Neuronal stem cell (in vitro differentiated cells): ENCODE results near the gene GPR143.

Experiments
- DNase-seq: peaks from one replicate; pipeline ENCODE4 v3.0.0-alpha.2; 2013; ENCODE audit warnings: low spot score
- H2AFZ ChIP-seq: one replicate; pipeline ENCODE4 v1.6.1; 2013; ENCODE audit warnings: mild to moderate bottlenecking, low read length, inconsistent platforms
- H2AK5ac ChIP-seq: 2 replicates; pipeline ENCODE4 v1.6.1; 2013; ENCODE audit warnings: low read depth, mild to moderate bottlenecking, inconsistent platforms, low read length, moderate library complexity, mixed read lengths
- H2BK120ac ChIP-seq: 2 replicates; pipeline ENCODE4 v1.6.1; 2013; ENCODE audit warnings: low read depth, mild to moderate bottlenecking, inconsistent platforms, low read length, moderate library complexity, mixed read lengths
- H2BK12ac ChIP-seq: one replicate; pipeline ENCODE4 v1.6.1; 2013; ENCODE audit warnings: low read length, inconsistent platforms
- H2BK15ac ChIP-seq: 2 replicates; pipeline ENCODE4 v1.6.1; 2013; ENCODE audit warnings: mild to moderate bottlenecking, low read length, inconsistent platforms, mixed read lengths
- H2BK5ac ChIP-seq: one replicate; pipeline ENCODE4 v1.6.1; 2013; ENCODE audit warnings: inconsistent platforms, mild to moderate bottlenecking, low read length, moderate library complexity
- H3K14ac ChIP-seq: one replicate; pipeline ENCODE4 v1.6.1; 2013; ENCODE audit warnings: low read length, inconsistent platforms
- H3K18ac ChIP-seq: 2 replicates; pipeline ENCODE4 v1.6.1; 2013; ENCODE audit warnings: low read length, inconsistent platforms
- H3K23ac ChIP-seq: 2 replicates; pipeline ENCODE4 v1.6.1; 2013; ENCODE audit warnings: low read depth, mild to moderate bottlenecking, mixed read lengths, low read length, inconsistent platforms; ENCODE audit not compliant: poor library complexity
- H3K27ac ChIP-seq: replicated peaks from 3 replicates; pipeline ENCODE4 v1.5.1; 2013; ENCODE audit warnings: low read length, inconsistent platforms
- H3K27me3 ChIP-seq, 3 experiments: 2 replicates each; pipeline ENCODE4 v1.6.1; 2013; ENCODE audit warnings: low read length in 3 of 3, mild to moderate bottlenecking in 2 of 3, inconsistent platforms in 1 of 3, low read depth in 1 of 3, mixed read lengths in 1 of 3, moderate library complexity in 1 of 3; ENCODE audit not compliant: control insufficient read depth in 3 of 3, insufficient read depth in 3 of 3
- H3K36me3 ChIP-seq, 2 donors: replicated peaks in 1 of 2; 2 replicates each; pipeline ENCODE4 v1.6.1; 2013; ENCODE audit warnings: low read length in 2 of 2; ENCODE audit not compliant: control insufficient read depth in 2 of 2, insufficient read depth in 2 of 2
- H3K4ac ChIP-seq: 2 replicates; pipeline ENCODE4 v1.6.1; 2013; ENCODE audit warnings: inconsistent platforms, mild to moderate bottlenecking, low read length, moderate library complexity
- H3K4me1 ChIP-seq, 2 donors: 1 replicate in 1 of 2; 2 replicates in 1 of 2; pipeline ENCODE4 v1.6.1; 2013; ENCODE audit warnings: low read length in 2 of 2, low read depth in 1 of 2; ENCODE audit not compliant: control insufficient read depth in 2 of 2, insufficient read depth in 1 of 2
- H3K4me2 ChIP-seq: one replicate; pipeline ENCODE4 v1.6.1; 2013; ENCODE audit warnings: mild to moderate bottlenecking, low read length, inconsistent platforms; ENCODE audit not compliant: insufficient read depth, poor library complexity, severe bottlenecking
- H3K4me3 ChIP-seq, 2 donors: 2 replicates each; pipeline ENCODE4 v1.5.1; 2013; ENCODE audit warnings: low read length in 2 of 2, mild to moderate bottlenecking in 2 of 2, inconsistent platforms in 1 of 2, moderate library complexity in 1 of 2
- H3K79me1 ChIP-seq: one replicate; pipeline ENCODE4 v1.6.1; 2013; ENCODE audit warnings: low read depth, mild to moderate bottlenecking, inconsistent platforms, low read length, moderate library complexity
- H3K9ac ChIP-seq: one replicate; pipeline ENCODE4 v1.6.1; 2013; ENCODE audit warnings: mild to moderate bottlenecking, low read depth, low read length, inconsistent platforms; ENCODE audit not compliant: poor library complexity
- H3K9me3 ChIP-seq, 2 donors: replicated peaks in 1 of 2; 2 replicates each; pipeline versions ENCODE3 to v1.6.1; 2013; ENCODE audit warnings: low read length in 2 of 2, mild to moderate bottlenecking in 2 of 2, inconsistent platforms in 1 of 2, low read depth in 1 of 2, mixed read lengths in 1 of 2, moderate library complexity in 1 of 2; ENCODE audit not compliant: control insufficient read depth in 2 of 2, insufficient read depth in 1 of 2
- H4K8ac ChIP-seq: one replicate; pipeline ENCODE4 v1.6.1; 2013; ENCODE audit warnings: low read depth, mild to moderate bottlenecking, inconsistent platforms, low read length, moderate library complexity
- H4K91ac ChIP-seq: one replicate; pipeline ENCODE4 v1.6.1; 2013; ENCODE audit warnings: low read length, low read depth, mild to moderate bottlenecking, inconsistent platforms; ENCODE audit not compliant: poor library complexity
- WGBS, 2 donors: extraction: QIAGEN DNeasy Blood & Tissue Kit; methylation state at CpG; one replicate each; pipeline ENCODE4 v1.1.7; 2013; ENCODE audit warnings: missing lambda C conversion rate in 2 of 2, mixed read lengths in 1 of 2; ENCODE audit not compliant: insufficient read length in 2 of 2, insufficient replicate concordance in 1 of 2; ENCODE audit errors: extremely low coverage in 2 of 2; 5-methylcytosine and 5-hydroxymethylcytosine counted together

The GPR143 gene

DNA sequence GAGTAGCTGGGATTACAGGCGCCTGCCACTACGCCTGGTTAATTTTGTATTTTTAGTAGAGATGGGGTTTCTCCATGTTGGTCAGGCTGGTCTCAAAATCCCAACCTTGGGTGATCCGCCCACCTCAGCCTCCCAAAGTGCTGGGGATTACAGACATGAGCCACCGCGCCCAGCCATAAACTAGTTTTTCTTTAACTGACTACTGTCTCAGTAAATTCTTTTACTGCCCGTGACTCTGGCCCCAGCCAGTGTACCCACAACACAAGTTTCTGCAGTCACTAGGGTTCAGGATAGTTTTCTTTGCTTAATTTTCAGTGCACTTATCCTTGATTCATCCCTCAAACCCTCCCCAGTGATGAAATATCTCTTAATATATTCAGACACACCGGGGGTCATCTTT, 28.8 kb upstream of the GPR143 start:
- no peak overlapping the region for H3K4ac ChIP-seq
- no peak overlapping the region for H3K4me3 ChIP-seq
- peaks cover 0 to 13% of the 10 kb centered on the region in 2 donors for H3K4me1 ChIP-seq
- H3K14ac ChIP-seq, result no peak overlapping the region
- no peak overlapping the region for H2BK15ac ChIP-seq
- H3K27ac ChIP-seq, result no peak overlapping the region
- H2BK5ac ChIP-seq, result no peak overlapping the region
- no peak overlapping the region for H2BK12ac ChIP-seq
- H3K36me3 ChIP-seq, result no peaks in the 10 kb centered on the region
- no CpG with 5 or more reads among the region's 7 CpGs for WGBS, 2 donors
- H3K27me3 ChIP-seq, result no peaks in the 10 kb centered on the region
- H2AFZ ChIP-seq, result no peak overlapping the region
- H3K9ac ChIP-seq, result no peak overlapping the region
- no peak overlapping the region for H2BK120ac ChIP-seq
- H4K91ac ChIP-seq, result no peak overlapping the region
- H4K8ac ChIP-seq, result no peak overlapping the region
- peaks cover 1 to 9% of the 10 kb centered on the region in 2 donors for H3K9me3 ChIP-seq
- no peaks in the 10 kb centered on the region for H3K79me1 ChIP-seq
- no peak overlapping the region for H3K23ac ChIP-seq
- no peak for DNase-seq
- no peak overlapping the region for H2AK5ac ChIP-seq
- no peak overlapping the region for H3K18ac ChIP-seq
- no peak overlapping the region for H3K4me2 ChIP-seq

GRCh38 chrX:9790866-9791265, 25.2 kb upstream of the GPR143 start:
- no CpG with 5 or more reads among the region's 6 CpGs for WGBS, 2 donors
- Histone ChIP-seq H3K4me1 (peaks cover 4 to 16% of the 10 kb centered on the region in 2 donors), H3K23ac (no peak overlapping the region), H3K4ac (no peak overlapping the region), H2BK5ac (no peak overlapping the region), H2BK120ac (no peak overlapping the region), H2BK12ac (no peak overlapping the region), H3K4me2 (no peak overlapping the region), H2AFZ (no peak overlapping the region), H4K91ac (no peak overlapping the region), H3K9ac (no peak overlapping the region), H2BK15ac (no peak overlapping the region), H3K36me3 (no peaks in the 10 kb centered on the region), H2AK5ac (no peak overlapping the region), H3K79me1 (no peaks in the 10 kb centered on the region), H3K4me3 (no peak overlapping the region), H3K18ac (no peak overlapping the region), H3K9me3 (peaks cover 1 to 9% of the 10 kb centered on the region in 2 donors), H3K27me3 (no peaks in the 10 kb centered on the region), H4K8ac (no peak overlapping the region), H3K27ac (no peak overlapping the region), H3K14ac (no peak overlapping the region)
- DNase-seq, result no peak

GRCh38 chrX:9789555-9789954, 23.9 kb upstream of the GPR143 start:
- no peak overlapping the region for H2BK120ac ChIP-seq
- H3K4me1 ChIP-seq, result peaks cover 4 to 17% of the 10 kb centered on the region in 2 donors
- H3K36me3 ChIP-seq, result no peaks in the 10 kb centered on the region
- H3K27ac ChIP-seq, result peak overlapping the region; percentile 66
- H3K18ac ChIP-seq, result no peak overlapping the region
- peak overlapping the region; percentile 37 for H3K4me2 ChIP-seq
- H3K79me1 ChIP-seq, result no peaks in the 10 kb centered on the region
- no peak overlapping the region for H4K91ac ChIP-seq
- H2AFZ ChIP-seq, result no peak overlapping the region
- H3K9ac ChIP-seq, result no peak overlapping the region
- no peak overlapping the region for H3K4ac ChIP-seq
- H3K14ac ChIP-seq, result no peak overlapping the region
- no peak overlapping the region for H2BK12ac ChIP-seq
- DNase-seq, result no peak
- H3K27me3 ChIP-seq, result no peaks in the 10 kb centered on the region
- no peak overlapping the region for H3K4me3 ChIP-seq
- no peak overlapping the region for H2BK5ac ChIP-seq
- H2AK5ac ChIP-seq, result no peak overlapping the region
- no CpG with 5 or more reads among the region's 5 CpGs for WGBS, 2 donors
- H3K23ac ChIP-seq, result no peak overlapping the region
- no peak overlapping the region for H2BK15ac ChIP-seq
- no peaks in the 10 kb centered on the region for H3K9me3 ChIP-seq
- H4K8ac ChIP-seq, result no peak overlapping the region

GRCh38 chrX:9788911-9789310, 23.3 kb upstream of the GPR143 start:
- Histone ChIP-seq H2BK15ac (no peak overlapping the region), H2AK5ac (no peak overlapping the region), H3K4me3 (no peak overlapping the region), H2BK12ac (no peak overlapping the region), H2BK5ac (no peak overlapping the region), H4K8ac (no peak overlapping the region), H3K4me1 (peaks cover 4 to 17% of the 10 kb centered on the region in 2 donors), H3K23ac (no peak overlapping the region), H3K79me1 (no peaks in the 10 kb centered on the region), H3K18ac (no peak overlapping the region), H2AFZ (no peak overlapping the region), H3K27me3 (no peaks in the 10 kb centered on the region), H3K9ac (no peak overlapping the region), H3K4me2 (no peak overlapping the region), H4K91ac (no peak overlapping the region), H2BK120ac (no peak overlapping the region), H3K4ac (no peak overlapping the region), H3K9me3 (peaks cover 0 to 2% of the 10 kb centered on the region in 2 donors), H3K14ac (no peak overlapping the region), H3K36me3 (no peaks in the 10 kb centered on the region), H3K27ac (peak overlapping the region; percentile 62)
- no CpG with 5 or more reads among the region's 2 CpGs for WGBS, 2 donors
- no peak for DNase-seq
